ENCODE data around the gene GFRA4. TPM values are rescaled to one million over a fixed set of nuclear protein-coding genes. Genes with fewer than 3 reads are reported as not detected.

Gene GFRA4, protein sequence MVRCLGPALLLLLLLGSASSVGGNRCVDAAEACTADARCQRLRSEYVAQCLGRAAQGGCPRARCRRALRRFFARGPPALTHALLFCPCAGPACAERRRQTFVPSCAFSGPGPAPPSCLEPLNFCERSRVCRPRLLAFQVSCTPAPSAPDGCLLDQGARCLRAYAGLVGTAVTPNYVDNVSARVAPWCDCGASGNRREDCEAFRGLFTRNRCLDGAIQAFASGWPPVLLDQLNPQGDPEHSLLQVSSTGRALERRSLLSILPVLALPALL
- not detected in 2 replicates for total RNA-seq

DNA sequence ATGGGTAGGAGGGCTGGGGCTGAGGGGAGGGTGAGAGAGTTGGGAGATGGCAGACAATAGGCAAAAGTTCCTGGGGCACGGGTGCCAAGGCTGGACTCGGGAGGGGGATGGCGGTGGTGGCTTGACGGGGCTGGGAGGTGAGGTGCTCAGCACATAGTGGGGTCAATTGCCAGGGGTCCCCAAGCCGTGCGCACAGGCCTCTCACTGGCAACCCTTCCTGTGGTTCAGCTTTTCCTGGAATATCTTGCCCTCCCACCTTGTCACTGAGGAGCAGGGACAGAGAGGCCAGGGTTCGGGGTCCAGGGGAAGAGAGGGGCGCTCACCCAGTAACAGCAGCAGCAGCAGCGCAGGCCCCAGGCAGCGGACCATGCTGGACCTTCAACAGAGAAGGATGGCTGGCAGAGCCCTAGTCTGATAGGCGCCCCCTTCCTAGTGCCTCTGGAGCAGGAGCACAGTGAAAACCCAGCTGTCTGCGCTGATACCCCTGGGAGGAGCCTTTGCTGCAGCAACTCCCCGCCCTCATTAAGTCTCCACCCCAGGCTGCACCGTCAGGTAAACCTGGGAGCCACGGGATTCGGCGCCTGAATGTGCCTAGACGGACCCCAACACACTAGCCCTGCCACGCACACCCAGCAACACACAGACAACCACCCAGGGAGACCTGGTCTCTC is at the start of gene GFRA4:
GFRA4 (minus strand) TSS at position 369 of the 671 bp plus-strand sequence; CDS start at position 369, 0 bp downstream.

DNA sequence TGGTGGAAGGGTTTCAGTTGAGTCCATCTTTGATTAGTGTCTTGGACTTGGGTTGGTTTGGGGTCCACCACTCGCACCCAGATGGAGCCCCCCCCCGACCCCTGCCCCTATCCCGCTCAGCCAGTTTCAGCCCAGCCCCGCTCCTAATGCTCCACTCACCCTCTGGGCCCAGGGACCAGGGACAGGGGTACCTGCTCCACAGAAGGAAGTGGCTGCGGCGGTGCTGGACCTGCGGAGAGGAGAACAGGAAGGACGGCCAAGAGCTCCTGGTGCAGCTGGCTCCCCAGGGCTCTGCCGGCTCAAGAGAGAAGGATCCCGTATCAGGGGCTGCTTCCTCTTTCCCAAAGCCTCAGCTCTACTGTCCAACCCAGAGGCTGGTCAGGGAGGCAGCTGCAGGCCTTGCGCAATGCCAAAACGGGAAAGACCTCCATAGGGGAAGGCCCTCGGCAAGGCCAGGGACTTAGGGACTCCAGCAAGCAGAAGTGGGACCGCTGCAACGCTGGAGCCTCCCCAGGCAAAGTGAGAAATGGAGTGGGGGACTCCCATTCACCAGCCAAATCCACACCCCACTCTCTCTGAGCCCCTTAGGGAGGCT is 49.2 kb upstream of the GFRA4 start, which contains the start of gene SIGLEC1:
SIGLEC1 (minus strand) TSS at position 322 of the 595 bp plus-strand sequence. CDS start 5,472 bp downstream, outside the sequence.

DNA sequence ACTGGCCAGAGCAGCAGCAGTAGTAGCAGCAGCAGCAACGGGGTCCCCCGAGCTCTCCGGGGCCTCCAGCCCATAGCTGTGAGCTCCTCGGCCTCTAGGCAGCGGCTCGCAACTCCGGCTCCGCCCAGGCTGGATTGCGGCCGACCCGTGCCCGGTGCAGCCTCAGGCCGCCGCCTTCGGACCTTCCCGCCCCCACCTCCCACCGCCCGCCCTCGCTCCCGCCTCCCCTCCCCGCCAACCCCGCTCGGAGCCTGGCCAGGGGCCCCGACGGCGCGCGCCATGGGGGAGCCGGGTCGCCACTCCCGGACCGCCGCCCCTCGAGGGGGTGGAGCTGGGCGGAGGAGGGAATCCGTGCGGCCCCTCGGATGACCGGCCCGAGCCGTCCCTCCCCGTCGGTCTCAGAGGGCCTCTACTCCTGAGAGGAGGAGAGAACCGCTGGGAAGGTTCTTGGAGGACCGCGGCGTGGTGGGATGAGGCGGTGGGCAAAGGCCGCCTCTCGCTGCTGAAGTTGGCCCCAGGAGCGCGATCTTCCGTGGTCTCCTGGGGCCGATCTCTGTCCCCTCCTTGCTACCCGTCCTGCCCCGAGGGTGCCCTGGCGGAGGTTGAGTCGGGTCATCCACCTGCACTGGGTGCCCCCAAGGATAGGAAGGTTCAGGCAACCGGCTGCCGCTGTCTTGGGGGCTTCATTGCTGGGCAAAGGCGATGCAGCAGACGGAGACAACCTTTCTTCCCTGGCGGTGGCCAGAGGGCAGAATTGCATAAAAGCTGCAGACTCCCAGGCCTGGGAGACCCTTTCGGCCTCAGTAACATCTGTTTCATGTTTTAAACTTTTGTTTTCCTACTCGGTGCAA is 19.0 kb upstream of the GFRA4 start, which contains the start of gene ADAM33:
ADAM33 (minus strand) TSS at position 80 of the 851 bp plus-strand sequence; CDS start at position 74, 6 bp downstream.

Other genes starting within 250 kb of the GFRA4 start
- gene ATRN, start 192.4 kb downstream of the GFRA4 start, total RNA-seq: 46.3 and 47.1 TPM in 2 replicates
- 136 and 154 TPM in 2 replicates for gene ADAM33, start 18.6 kb upstream of the GFRA4 start, total RNA-seq
- gene SIGLEC1, start 49.2 kb upstream of the GFRA4 start, total RNA-seq: not detected in 2 replicates
- 2.6 and 5.1 TPM in 2 replicates for gene HSPA12B, start 69.3 kb upstream of the GFRA4 start, total RNA-seq
- 40.5 and 41.7 TPM in 2 replicates for gene ADISSP, start 104.4 kb upstream of the GFRA4 start, total RNA-seq
- gene SPEF1, start 118.0 kb upstream of the GFRA4 start, total RNA-seq: 0.15 and 0.17 TPM in 2 replicates
- 149 and 205 TPM in 2 replicates for gene CENPB, start 123.3 kb upstream of the GFRA4 start, total RNA-seq
- 103 and 105 TPM in 2 replicates for gene CDC25B, start 132.9 kb upstream of the GFRA4 start, total RNA-seq
- 23.0 and 32.7 TPM in 2 replicates for gene AP5S1, start 157.1 kb upstream of the GFRA4 start, total RNA-seq
- 25.2 and 31.3 TPM in 2 replicates for gene MAVS, start 183.4 kb upstream of the GFRA4 start, total RNA-seq
- 62.2 and 72.3 TPM in 2 replicates for gene PANK2, start 226.0 kb upstream of the GFRA4 start, total RNA-seq

Measured in smooth muscle cell of trachea (primary cell).